GM18520 (cell line): ENCODE results near the gene MPPE1.
"Not testable (repeated sequence)": the region's sequence is repeated elsewhere in the genome, so short reads cannot be mapped to it uniquely, and the experiment has no call there.

Experiments
- ATAC-seq: cut with Tn5 transposase; IDR thresholded peaks from one replicate; pipeline ENCODE4 v1.9.1; 2021; ENCODE audit not compliant: unreplicated experiment

Gene MPPE1

DNA sequence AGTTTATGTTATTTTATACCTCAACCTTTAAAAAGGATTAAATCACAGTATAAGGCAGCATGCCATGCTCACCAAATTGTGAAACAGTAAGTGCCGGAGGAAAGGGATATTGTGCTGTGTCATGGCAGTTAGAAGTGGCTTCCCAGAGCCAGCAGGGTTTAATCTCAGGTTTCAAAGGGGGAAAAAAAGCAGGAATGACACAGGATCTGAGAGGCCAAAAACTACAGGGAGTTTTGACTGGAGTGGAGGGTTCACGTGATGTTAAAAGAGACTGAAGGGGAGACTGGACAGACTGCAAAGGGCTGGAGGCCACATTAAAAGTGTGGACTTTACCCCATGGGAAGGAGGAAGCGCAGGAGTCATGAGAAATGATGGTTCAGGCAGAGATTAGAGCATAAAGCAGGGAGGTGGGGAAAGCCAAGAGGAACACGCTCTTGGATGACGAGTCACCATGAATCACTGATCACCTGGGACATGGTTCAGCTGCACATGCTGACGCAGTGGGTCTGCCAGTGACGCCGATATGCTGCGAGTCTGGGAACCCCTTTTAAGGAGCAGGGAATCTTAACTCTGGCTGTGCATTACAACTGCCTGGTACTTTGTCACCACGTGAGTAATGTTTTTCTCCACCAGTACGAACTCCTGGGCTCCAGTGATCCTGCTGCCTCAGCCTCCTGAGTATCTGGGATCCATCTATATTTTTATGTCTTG, 50.8 kb downstream of the MPPE1 start:
- no peak for ATAC-seq

DNA sequence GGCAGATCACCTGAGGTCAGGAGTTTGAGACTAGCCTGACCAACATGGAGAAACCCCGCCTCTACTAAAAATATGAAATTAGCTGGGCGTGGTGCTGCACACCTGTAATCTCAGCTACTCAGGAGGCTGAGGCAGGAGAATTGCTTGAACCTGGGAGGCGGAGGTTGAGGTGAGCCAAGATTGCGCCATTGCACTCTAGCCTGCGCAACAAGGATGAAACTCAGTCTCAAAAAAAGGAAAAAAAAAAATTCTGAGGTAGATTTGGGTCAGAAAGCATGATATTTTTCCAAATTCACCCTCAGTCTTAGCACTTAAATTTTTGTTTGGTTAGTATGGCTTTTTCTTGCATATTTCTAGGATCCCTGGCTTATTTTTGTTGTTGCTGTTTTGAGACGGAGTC, 53.6 kb downstream of the MPPE1 start:
- not testable (repeated sequence) for ATAC-seq

DNA sequence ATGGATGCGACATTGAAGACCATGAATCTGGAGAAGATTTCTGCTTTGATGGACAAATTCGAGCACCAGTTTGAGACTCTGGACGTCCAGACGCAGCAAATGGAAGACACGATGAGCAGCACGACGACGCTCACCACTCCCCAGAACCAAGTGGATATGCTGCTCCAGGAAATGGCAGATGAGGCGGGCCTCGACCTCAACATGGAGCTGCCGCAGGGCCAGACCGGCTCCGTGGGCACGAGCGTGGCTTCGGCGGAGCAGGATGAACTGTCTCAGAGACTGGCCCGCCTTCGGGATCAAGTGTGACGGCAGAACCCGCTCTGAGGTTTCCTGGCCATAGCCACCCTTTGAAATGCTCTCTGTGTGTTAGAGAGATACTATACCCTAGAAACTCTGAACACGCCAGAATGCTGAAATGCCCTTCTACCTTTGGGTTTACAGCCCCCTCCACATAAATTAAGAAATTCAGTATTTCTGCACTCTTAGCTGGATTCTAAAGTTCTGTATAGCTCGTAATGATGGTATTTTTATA, 56.2 kb downstream of the MPPE1 start:
- no peak for ATAC-seq

DNA sequence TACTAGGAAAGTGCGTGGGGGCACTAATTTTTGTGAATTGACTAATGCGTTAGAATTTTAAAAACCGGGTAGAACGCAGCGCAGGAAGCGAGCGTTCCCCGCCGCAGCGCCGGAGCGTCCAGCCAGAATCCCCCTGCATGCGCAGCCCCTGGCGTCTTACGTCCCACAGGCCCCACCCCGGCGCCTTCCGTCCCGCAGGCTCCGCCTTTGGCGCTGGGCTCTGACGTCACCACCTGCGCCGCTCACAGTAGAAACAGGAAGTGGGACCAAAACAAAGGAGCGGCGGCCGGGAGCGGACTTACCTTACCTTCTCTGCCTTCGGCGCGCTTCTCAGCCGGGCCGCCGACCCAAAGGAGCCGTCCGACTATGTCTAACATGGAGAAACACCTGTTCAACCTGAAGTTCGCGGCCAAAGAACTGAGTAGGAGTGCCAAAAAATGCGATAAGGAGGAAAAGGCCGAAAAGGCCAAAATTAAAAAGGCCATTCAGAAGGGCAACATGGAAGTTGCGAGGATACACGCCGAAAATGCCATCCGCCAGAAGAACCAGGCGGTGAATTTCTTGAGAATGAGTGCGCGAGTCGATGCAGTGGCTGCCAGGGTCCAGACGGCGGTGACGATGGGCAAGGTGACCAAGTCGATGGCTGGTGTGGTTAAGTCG, 56.8 kb downstream of the MPPE1 start, which contains the start of gene CHMP1B:
Gene CHMP1B, plus strand, starts transcription at position 268 of the 660 bp plus-strand sequence. Its CDS starts 99 bp downstream, at position 367.
- peak; percentile 83 for ATAC-seq

- peak; percentile 23 for ATAC-seq
These were observed 57.3 kb downstream of the MPPE1 start for GRCh38 chr18:11850821-11851145.

DNA sequence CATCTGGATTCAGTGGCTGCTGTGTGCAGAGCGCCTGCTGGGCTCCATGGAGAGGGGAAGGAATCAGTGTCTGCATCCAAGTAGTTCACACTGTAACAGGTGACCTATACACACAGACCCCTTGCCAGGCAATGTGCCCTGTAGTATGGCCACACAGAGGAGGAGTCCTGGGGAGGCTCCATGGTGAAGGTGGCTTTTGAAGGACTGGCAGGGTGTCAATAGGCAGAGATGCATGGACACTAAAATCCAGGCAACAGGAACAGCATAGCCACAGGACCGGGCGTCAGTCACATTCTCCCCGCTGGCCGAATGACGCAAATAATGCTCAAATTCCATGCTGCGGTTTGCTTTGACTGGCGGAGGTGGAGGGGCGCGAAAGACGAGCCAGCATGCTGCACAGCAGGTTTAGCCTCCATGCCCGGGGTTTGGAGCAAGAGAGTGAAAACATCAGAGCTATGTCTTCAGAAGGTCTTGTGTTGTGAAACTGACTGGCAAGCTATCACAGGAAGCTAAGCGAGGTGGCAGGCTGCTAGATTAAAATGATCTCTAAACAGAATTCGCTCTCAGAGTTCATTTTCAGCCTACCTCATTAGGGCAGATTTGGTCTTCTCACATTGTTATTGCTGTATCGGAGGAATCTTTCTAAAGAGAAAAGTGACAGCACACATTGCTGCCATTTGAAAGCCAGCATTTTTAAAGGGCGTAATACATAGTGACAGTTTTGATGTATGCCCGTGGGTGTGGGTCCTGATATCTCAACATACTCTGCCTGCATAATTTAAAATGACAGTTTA, 58.1 kb downstream of the MPPE1 start:
- ATAC-seq = no peak

DNA sequence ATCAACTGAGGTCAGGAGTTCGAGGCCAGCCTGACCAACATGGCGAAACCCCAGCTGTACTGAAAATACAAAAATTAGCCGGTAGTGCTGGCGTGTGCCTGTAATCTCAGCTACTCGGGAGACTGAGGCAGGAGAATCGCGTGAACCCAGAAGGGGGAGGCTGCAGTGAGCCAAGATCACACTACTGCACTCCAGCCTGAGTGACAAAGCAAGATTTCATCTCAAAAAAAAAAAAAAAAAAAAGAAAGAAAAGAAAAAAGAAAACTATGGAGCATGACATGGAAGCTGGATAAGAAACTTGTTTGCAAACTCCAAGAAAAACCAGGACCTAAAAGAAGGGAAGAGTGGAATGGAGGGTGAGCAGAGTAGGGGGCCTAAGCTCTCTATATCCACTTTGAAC, 58.8 kb downstream of the MPPE1 start:
- no peak for ATAC-seq

DNA sequence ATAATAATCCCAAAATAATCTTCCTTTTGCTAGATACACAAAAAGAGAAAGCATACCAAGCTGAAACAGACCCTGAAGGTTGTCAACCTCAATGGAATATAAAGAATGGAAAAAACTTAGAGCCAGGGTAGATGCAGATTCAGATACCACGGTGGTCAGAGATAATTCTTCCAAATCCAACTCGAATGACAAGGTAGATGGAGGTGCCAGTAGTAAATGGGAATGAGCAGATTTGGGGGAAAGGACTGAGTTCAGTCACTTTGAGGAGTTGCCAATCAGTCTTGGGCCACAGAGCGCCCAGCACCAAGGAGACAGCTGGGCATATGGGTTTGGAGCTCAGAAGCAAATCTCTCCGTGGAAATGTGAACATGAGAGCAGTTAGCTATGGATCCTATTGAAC, 60.3 kb downstream of the MPPE1 start:
- ATAC-seq = no peak

- ATAC-seq = no peak
These were observed 62.5 kb downstream of the MPPE1 start for GRCh38 chr18:11845654-11846053.

DNA sequence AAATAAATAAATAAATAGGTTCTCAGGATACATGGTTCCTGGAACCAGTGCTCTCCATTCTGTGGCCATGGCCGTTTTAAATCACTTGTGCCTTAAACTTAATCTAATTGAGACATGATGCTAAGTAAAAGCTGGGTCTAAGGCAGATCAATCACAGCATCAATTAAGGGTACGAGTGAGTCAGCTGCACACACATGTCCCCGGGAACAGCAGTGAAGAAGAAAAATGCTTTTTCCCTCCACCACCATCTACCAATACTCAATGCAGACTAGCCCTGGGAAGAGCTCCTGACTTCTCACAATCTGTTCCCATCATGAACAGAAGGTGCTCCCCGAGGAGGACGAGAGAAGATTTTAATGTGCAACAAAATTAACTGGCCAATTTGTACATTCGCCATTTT, 63.7 kb downstream of the MPPE1 start:
- ATAC-seq = no peak

- ATAC-seq = no peak
These were observed 65.6 kb downstream of the MPPE1 start for GRCh38 chr18:11842562-11842961.

DNA sequence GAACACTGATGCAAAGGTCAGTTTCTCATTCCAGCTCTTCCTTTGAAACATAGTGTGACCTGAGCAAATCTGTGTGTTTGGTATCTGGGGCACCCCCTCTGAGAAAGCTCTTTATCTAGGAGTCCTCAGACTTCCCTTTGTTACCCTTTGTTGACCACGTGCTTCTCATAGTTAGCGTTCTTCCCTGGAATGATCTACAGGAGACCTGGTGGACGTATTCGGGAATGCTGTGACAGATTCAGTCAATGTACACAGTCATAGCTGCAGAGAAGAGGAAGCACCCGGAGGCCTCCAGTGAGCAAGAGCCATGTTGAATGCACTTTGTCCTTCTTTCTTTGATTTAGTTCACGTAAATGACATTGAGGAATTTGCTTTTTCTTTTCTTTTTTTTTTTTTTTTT, 67.6 kb downstream of the MPPE1 start:
- no peak for ATAC-seq

GRCh38 chr18:11839556-11839955, 68.6 kb downstream of the MPPE1 start:
- no peak for ATAC-seq

DNA sequence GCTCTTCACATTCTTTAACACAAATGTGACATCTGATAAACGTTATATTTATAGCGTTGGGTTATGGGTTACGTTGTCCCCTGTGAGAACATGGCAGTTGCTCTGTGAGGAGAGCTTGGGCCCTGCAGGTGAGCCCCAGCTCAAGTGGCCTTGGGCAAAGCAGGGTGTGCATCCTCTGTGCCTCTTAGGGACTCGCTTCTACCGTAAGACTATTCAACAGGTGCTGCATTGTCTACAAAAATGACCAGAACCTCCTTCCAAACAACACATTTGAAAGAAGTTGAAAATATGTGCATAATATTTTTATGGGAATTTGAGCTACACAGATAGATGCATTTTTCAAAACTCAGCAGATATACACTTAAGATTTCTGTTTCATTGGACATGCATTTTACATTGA, 73.3 kb downstream of the MPPE1 start:
- no peak for ATAC-seq
